BJ (cell line): ENCODE measurements around the gene CAPZA3. TPM values are rescaled to one million over a fixed set of nuclear protein-coding genes. Genes with fewer than 3 reads are reported as not detected.

Experiments used
- CTCF ChIA-PET: fragments of 350-600 bp; formaldehyde crosslinking; extraction: SDS; loops from one replicate; lab custom pipeline; 2021; ENCODE audit warnings: antibody characterized with exemption, inconsistent platforms; lab: Yijun Ruan, JAX
- POLR2A ChIA-PET: fragments of 300-600 bp; sonication (Branson Sonifier 250); formaldehyde crosslinking; extraction: SDS; loops from one replicate; lab custom pipeline; 2021; ENCODE audit warnings: antibody characterized with exemption; lab: Charles Lee
- DNase-seq: peaks from one replicate; pipeline ENCODE4 v3.0.0-alpha.2; 2011; ENCODE audit warnings: low read depth
- H3K27me3 ChIP-seq: 2 replicates; pipeline ENCODE4 v1.6.0; 2011; ENCODE audit warnings: low read length; ENCODE audit not compliant: control insufficient read depth, insufficient read depth
- H3K36me3 ChIP-seq: 2 replicates; pipeline ENCODE4 v1.5.1; 2011; ENCODE audit warnings: low read length; ENCODE audit not compliant: control insufficient read depth, insufficient read depth
- H3K4me3 ChIP-seq: 2 replicates; pipeline ENCODE4 v1.5.1; 2011; ENCODE audit warnings: low read depth, mild to moderate bottlenecking, control low read depth, low read length
- CTCF ChIP-seq: IDR thresholded peaks from 2 replicates; pipeline ENCODE4 v1.5.1; 2011; ENCODE audit warnings: low read depth, mild to moderate bottlenecking, control low read depth, inconsistent platforms, low read length, moderate library complexity; ENCODE audit not compliant: insufficient read depth
- polyA plus RNA-seq: library from polyadenylated mRNA; depleted of rRNA; stranded (reverse); fragments of >200 nt; gene quantifications from 2 replicates; pipeline ENCODE4 v1.2.3, GENCODE V29; 2011

Gene CAPZA3
- polyA plus RNA-seq, 1 experiment, result not detected

DNA sequence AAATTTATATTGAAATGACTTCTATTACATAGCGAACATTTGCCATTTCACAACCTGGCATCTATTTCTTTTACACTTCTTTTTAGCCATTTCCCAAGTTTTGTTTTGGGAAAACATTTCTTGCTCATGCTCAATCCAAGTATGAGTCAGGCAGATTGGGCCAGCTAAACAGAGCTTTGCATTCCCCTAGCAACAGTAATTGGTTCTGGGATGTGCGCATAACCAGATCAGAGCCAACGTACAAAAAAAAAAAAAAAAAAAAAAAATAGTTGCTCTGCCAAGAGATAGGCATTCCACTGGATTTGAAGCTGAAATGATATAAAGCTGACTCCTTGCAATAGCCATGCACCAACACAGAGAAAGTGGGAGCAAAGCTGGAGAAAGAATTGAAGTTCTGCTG is 37.6 kb upstream of the CAPZA3 start:
- no peak for TF ChIP-seq CTCF
- no peak for DNase-seq
- Histone ChIP-seq H3K4me3 (no peak overlapping the region), H3K36me3 (no peaks in the 10 kb centered on the region), H3K27me3 (no peaks in the 10 kb centered on the region)
- ChIA-PET CTCF (no interaction called here), POLR2A (no interaction called here)

DNA sequence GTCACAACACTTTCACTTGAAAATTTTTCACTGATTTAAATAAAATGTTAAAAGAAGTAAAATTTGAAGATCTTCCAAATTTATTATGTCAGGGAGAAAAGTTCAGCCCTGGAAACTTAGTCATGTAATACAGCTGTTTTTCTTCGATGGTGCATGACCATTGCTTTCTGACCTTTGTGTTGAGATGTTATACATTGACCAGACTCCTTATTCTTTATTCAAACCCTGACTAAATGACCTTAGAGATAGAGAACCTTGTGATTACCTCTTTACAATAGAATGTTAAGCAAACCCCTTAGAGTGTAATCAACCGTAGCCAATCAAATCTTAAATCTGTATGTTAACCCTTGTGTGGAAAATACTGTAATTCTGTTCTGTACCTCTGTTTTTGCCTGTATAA is 34.6 kb upstream of the CAPZA3 start:
- H3K4me3 ChIP-seq, result no peak overlapping the region
- no peaks in the 10 kb centered on the region for H3K36me3 ChIP-seq
- CTCF ChIA-PET, result no interaction called here
- H3K27me3 ChIP-seq, result no peaks in the 10 kb centered on the region
- no peak for TF ChIP-seq CTCF
- no peak for DNase-seq
- POLR2A ChIA-PET, result no interaction called here

DNA sequence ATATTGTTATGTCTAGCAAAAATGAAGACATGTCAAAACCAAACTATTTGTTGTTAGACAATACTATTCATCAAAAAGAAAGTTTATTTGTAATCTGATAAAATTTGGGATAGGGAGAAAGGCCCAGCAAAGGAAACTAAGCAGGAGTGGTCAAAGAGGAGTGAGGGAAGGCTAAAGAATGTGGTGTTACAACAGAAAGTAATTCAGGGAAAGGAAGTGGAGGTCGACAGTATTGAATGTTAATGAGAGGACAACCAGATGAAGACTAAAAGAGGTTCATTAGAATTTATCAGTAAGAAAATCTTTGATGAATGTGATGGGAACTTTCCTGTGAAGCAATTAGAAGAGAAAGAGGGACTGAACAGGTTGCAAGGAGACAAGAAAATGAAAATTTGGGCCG is 34.0 kb upstream of the CAPZA3 start:
- no peak for TF ChIP-seq CTCF
- no peak for DNase-seq

DNA sequence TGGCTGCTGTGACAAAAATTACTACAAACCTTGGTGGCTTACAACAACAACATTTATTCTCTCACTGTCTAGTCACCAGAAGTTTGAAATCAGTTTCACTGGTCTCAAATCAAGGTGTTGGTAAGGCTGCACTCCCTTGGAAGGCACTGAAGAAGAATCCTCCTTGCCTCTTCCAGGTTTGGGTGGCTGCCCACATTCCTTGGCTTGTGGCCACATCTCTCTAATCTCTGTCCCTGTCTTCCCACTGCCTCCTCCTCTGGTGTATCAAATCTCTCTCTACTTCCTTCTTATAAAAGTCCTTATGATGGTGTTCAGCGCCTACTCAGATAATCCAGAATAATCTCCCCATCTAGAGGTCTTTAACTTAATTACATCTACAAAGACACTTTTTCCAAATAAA is 31.1 kb upstream of the CAPZA3 start:
- no peak for TF ChIP-seq CTCF
- Histone ChIP-seq H3K27me3 (no peaks in the 10 kb centered on the region), H3K4me3 (no peak overlapping the region), H3K36me3 (no peaks in the 10 kb centered on the region)
- DNase-seq, result no peak
- ChIA-PET CTCF (no interaction called here), POLR2A (no interaction called here)

More for the DNA sequence above, 34.0 kb upstream of the CAPZA3 start:
- H3K4me3 ChIP-seq, result no peak overlapping the region
- POLR2A ChIA-PET, result no interaction called here
- no peaks in the 10 kb centered on the region for H3K36me3 ChIP-seq
- H3K27me3 ChIP-seq, result no peaks in the 10 kb centered on the region
- CTCF ChIA-PET, result no interaction called here

DNA sequence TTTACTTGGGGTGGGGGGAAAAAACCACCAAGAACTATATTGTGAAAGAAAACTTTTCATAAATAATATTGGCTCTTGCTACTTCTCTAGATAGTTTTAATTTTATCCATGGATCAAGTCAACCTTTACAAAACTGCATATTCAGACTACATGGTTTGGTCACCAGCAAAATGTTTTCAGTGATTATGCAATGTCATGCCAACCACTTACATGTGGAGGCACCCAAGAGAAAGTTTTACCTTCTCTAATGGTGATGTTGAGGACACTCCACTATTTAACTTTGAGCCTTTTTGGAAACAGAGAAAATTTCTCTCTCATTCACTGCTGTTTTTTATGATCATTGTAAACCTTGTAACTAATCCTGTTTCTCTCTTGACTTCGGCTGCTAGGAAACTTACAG is 21.7 kb upstream of the CAPZA3 start:
- Histone ChIP-seq H3K27me3 (no peaks in the 10 kb centered on the region), H3K4me3 (no peak overlapping the region), H3K36me3 (no peaks in the 10 kb centered on the region)
- CTCF ChIA-PET, result no interaction called here
- no peak for TF ChIP-seq CTCF
- POLR2A ChIA-PET, result no interaction called here
- DNase-seq, result no peak
